HFFc6 (cell line): ENCODE results near the gene TP63. TPM values are rescaled to one million over a fixed set of nuclear protein-coding genes. Genes with fewer than 3 reads are reported as not detected.

Experiments
- DNase-seq: peaks from one replicate; pipeline ENCODE4 v3.0.0-alpha.2; 2018
- H3K27ac Mint-ChIP-seq: 2 replicates; pipeline ENCODE4 v1.8.0; 2020; ENCODE audit warnings: mild to moderate bottlenecking, mixed read lengths
- H3K27me3 Mint-ChIP-seq: 2 replicates; pipeline ENCODE4 v1.8.0; 2021; ENCODE audit warnings: mild to moderate bottlenecking, moderate library complexity, mixed read lengths; ENCODE audit not compliant: insufficient read depth
- H3K36me3 Mint-ChIP-seq: 2 replicates; pipeline ENCODE4 v1.8.0; 2021; ENCODE audit warnings: low read depth, mixed read lengths
- H3K4me1 Mint-ChIP-seq: 2 replicates; pipeline ENCODE4 v1.8.0; 2020; ENCODE audit warnings: low read depth, mixed read lengths
- H3K4me3 Mint-ChIP-seq: 2 replicates; pipeline ENCODE4 v1.8.0; 2020; ENCODE audit warnings: mild to moderate bottlenecking, moderate library complexity, mixed read lengths
- H3K9me3 Mint-ChIP-seq: 2 replicates; pipeline ENCODE4 v1.8.0; 2020; ENCODE audit warnings: mild to moderate bottlenecking, mixed read lengths
- total RNA-seq, 6 experiments: library from RNA; stranded (reverse); fragmentation: NEBNext Ultra II Directional; extraction: Animal tissue kit (Norgen Biotek cat#: 25700); gene quantifications; 2 replicates in 1 of 6; 3 replicates in 5 of 6; pipeline ENCODE4 v1.2.3, GENCODE V29; 2021
- TF ChIP-seq, protein P1 (sequence below): fragments of 200-600 bp; sonication (generic); IDR thresholded peaks from 2 replicates; pipeline ENCODE4 v1.5.0; 2021; ENCODE audit warnings: antibody characterized with exemption, mild to moderate bottlenecking

The TP63 gene
- total RNA-seq, 6 experiments from 2014 or later, result not detected

DNA sequence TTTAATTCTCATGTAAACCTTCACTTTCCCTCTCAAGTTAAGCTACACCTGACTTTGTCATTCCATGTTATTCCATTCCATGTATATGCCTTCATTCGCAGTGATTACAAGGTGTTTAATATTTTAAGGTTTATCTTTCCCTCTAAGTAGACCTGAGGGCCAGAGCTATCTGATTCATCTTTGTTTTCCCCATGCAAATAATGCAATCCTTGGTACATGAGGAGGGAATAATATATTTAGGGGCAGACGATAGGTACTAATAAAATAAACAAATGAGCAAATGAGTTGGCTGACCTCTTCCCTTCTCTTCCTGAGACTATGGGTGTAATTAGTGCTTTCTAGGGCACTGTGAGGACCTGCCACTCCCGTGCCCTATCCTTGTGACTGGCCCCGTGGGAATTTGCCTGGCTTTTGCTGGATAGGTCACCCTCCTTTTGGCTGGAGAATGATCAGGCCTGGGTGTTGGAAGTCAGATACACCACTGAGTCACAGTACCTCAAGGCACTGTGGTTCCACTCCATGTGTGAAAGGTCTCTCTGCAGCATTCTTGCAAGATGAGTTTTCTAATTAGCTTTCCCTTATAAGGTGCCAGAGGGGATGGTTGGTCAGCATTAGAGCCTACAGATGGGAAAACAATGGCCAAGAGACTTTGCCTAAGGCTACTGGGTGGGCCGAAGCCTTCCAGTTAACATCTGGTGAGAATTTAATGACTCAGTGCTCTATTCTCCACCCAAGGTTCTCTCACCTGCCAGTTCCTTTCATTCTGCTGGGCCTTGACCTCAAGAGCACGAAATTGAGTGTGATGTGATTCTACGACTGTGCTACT is 306.3 kb downstream of the TP63 start:
- H3K4me1 Mint-ChIP-seq, result peaks cover 28% of the 10 kb centered on the region
- no peaks in the 10 kb centered on the region for H3K36me3 Mint-ChIP-seq
- peak overlapping the region; percentile 63 for H3K27ac Mint-ChIP-seq
- TF ChIP-seq, protein P1, sequence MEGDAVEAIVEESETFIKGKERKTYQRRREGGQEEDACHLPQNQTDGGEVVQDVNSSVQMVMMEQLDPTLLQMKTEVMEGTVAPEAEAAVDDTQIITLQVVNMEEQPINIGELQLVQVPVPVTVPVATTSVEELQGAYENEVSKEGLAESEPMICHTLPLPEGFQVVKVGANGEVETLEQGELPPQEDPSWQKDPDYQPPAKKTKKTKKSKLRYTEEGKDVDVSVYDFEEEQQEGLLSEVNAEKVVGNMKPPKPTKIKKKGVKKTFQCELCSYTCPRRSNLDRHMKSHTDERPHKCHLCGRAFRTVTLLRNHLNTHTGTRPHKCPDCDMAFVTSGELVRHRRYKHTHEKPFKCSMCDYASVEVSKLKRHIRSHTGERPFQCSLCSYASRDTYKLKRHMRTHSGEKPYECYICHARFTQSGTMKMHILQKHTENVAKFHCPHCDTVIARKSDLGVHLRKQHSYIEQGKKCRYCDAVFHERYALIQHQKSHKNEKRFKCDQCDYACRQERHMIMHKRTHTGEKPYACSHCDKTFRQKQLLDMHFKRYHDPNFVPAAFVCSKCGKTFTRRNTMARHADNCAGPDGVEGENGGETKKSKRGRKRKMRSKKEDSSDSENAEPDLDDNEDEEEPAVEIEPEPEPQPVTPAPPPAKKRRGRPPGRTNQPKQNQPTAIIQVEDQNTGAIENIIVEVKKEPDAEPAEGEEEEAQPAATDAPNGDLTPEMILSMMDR, result no peak
- peak; percentile 97 for DNase-seq
- peaks cover 7% of the 10 kb centered on the region for H3K9me3 Mint-ChIP-seq
- peaks cover 20% of the 10 kb centered on the region for H3K27me3 Mint-ChIP-seq
- no peak overlapping the region for H3K4me3 Mint-ChIP-seq

DNA sequence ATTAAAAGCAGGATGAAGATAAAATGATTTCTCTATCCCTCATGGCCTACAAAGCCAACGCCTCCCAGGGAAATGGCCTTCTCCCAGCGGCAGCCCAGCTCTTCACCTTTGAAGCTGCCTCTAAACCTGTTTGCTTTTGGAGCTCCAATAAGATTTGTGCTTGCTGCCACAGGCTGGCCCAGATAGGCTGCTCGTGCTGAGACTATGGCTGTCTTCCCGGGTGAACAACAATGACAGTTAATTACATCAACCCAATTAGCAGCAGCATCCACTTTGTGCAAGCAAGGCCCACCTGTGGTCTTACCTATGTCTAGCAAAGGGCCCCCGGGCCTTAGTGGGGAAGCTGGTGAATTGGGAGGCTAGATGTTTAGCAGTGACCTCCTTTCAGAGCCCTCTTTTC is 309.9 kb downstream of the TP63 start:
- no peaks in the 10 kb centered on the region for H3K9me3 Mint-ChIP-seq
- H3K4me1 Mint-ChIP-seq, result peaks cover 28% of the 10 kb centered on the region
- H3K36me3 Mint-ChIP-seq, result no peaks in the 10 kb centered on the region
- H3K4me3 Mint-ChIP-seq, result no peak overlapping the region
- DNase-seq, result no peak
- peaks cover 23% of the 10 kb centered on the region for H3K27me3 Mint-ChIP-seq
- TF ChIP-seq, protein P1, result no peak
- H3K27ac Mint-ChIP-seq, result no peak overlapping the region

DNA sequence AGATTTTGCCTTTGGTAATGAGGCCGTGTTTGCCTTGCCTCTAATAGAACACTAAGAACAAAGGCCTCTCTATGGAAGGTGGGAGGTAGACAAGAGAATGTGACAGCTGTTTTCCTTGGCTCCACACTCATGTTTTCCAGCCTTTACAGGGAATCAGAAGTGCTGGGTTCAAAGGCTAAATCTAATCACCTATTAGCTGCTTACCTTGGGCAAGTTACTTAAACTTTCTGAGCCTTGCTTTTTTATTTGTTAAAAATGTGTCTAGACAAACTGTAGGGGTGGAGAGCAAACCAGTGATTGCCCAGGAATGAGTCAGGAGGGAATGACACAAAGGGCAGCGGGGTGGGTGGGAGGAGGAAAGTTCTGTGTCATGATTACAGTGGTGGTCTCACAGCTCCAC is 310.5 kb downstream of the TP63 start:
- Mint-ChIP-seq H3K27ac (no peak overlapping the region), H3K27me3 (peaks cover 27% of the 10 kb centered on the region), H3K9me3 (no peaks in the 10 kb centered on the region), H3K4me3 (no peak overlapping the region), H3K36me3 (no peaks in the 10 kb centered on the region), H3K4me1 (peaks cover 23% of the 10 kb centered on the region)
- TF ChIP-seq, protein P1, result no peak
- DNase-seq, result no peak

DNA sequence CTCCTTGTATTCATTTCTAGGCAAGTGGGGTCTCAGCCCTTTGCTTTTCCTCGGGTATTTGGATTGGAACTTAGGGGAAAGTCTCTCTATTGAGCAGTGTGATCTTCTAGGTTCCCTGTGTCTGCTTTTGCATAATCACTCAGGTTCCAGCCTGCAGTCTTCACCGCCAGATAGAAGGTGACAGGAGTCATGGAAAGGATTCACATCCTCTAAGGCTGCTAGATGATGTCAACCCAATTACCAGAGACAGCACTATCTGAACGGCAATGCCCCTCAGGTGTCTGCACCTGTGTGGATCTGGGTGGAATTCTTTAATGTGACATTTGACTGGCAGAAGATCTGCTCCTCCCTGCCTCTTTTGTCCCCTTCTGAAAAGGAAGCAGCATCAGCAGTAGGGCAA is 311.8 kb downstream of the TP63 start:
- TF ChIP-seq, protein P1, result no peak
- H3K27me3 Mint-ChIP-seq, result peaks cover 32% of the 10 kb centered on the region
- H3K36me3 Mint-ChIP-seq, result no peaks in the 10 kb centered on the region
- H3K4me1 Mint-ChIP-seq, result peaks cover 10% of the 10 kb centered on the region
- no peak for DNase-seq
- no peak overlapping the region for H3K4me3 Mint-ChIP-seq
- no peak overlapping the region for H3K27ac Mint-ChIP-seq
- H3K9me3 Mint-ChIP-seq, result no peaks in the 10 kb centered on the region

DNA sequence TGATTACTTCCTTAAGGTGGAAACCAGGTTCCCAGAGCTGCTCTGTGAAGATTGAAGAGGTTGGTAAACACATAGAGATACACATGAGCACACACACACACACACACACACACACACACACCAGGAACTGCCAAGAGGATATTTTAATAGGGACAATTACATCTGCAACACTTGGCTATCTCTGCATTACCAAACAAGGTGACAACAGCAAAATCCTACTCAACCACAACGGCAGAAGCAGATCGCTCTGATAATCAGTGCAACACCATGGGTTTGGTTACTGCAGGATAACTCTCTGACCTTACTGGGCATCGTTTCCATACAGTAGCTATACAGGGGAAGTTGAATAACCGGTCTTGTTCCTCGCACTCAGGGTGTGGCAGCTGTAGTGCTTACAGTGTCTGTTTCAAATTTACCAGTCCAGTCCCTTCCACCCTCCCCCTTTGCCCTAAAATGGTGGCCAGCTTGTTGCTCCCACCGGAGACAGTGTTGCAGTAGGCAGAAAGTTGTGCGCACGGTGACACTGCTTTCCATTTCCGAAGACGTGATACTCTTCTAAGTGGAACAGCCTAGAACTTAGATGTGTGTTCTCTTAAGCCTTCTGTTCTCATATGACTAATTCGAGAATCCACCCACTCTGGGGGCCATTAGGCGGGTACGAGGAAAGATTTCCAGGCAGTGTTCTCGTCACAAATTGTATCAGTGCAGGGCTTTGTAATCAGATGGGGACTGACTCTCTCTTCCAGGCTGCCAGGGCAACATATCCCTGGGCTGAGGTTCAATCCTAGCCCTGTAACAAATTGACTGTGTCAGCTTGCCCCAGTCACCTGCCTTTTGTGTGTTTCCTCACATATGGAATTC is 313.3 kb downstream of the TP63 start:
- Mint-ChIP-seq H3K9me3 (no peaks in the 10 kb centered on the region), H3K27ac (no peak overlapping the region)

More for the DNA sequence above, 313.3 kb downstream of the TP63 start:
- Mint-ChIP-seq H3K27me3 (peaks cover 32% of the 10 kb centered on the region), H3K36me3 (no peaks in the 10 kb centered on the region), H3K4me3 (no peak overlapping the region), H3K4me1 (peaks cover 6% of the 10 kb centered on the region)
- TF ChIP-seq, protein P1, result no peak
- DNase-seq, result no peak
